ENCODE measurements around the gene ADSL.

ADSL gene

GRCh38 chr22:40407021-40407761 is 60.9 kb downstream of the ADSL start:
- DNase-seq (ENCODE audit: extremely low read depth, low read depth) = no peak
- no peak for TF ChIP-seq CTCF (IDR thresholded peaks at IDR 0.05; ENCODE audit: low read depth, low read length)

- DNase-seq (ENCODE audit: extremely low read depth, low read depth) = no peak
These were observed 61.8 kb downstream of the ADSL start for GRCh38 chr22:40407831-40408717.

GRCh38 chr22:40408718-40409612 is 62.7 kb downstream of the ADSL start:
- TF ChIP-seq CTCF (IDR thresholded peaks at IDR 0.05; ENCODE audit: low read depth, low read length) = no peak
- DNase-seq (ENCODE audit: extremely low read depth, low read depth) = no peak

More at GRCh38 chr22:40407831-40408717, 61.8 kb downstream of the ADSL start:
- TF ChIP-seq CTCF (IDR thresholded peaks at IDR 0.05; ENCODE audit: low read depth, low read length) = no peak

- no peak for TF ChIP-seq CTCF (IDR thresholded peaks at IDR 0.05; ENCODE audit: low read depth, low read length)
- no peak for DNase-seq (ENCODE audit: extremely low read depth, low read depth)
These were observed 63.4 kb downstream of the ADSL start for GRCh38 chr22:40409613-40410113.

- no peak for TF ChIP-seq CTCF (IDR thresholded peaks at IDR 0.05; ENCODE audit: low read depth, low read length)
- DNase-seq (ENCODE audit: extremely low read depth, low read depth) = no peak
These were observed 64.0 kb downstream of the ADSL start for GRCh38 chr22:40410272-40410671.

GRCh38 chr22:40410731-40411505 is 64.6 kb downstream of the ADSL start:
- no peak for TF ChIP-seq CTCF (IDR thresholded peaks at IDR 0.05; ENCODE audit: low read depth, low read length)
- no peak for DNase-seq (ENCODE audit: extremely low read depth, low read depth)

All from AG09319 (cell line).